ENCODE results near the gene FAM3B. TPM values are rescaled to one million over a fixed set of nuclear protein-coding genes. Genes with fewer than 3 reads are reported as not detected.
A peak's percentile ranks its signal among the peaks of the same experiment; 100 is the strongest.

The FAM3B gene, protein sequence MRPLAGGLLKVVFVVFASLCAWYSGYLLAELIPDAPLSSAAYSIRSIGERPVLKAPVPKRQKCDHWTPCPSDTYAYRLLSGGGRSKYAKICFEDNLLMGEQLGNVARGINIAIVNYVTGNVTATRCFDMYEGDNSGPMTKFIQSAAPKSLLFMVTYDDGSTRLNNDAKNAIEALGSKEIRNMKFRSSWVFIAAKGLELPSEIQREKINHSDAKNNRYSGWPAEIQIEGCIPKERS
- total RNA-seq = 1 to 10 TPM; 2.1 to 3.1 TPM
- 10 to 100 TPM in 1 of 2 donors, under 1 TPM in 1; 0.90 to 28.5 TPM for polyA plus RNA-seq
- long read RNA-seq, donor 1, partial matches to known transcripts = 0 of 1 reads
- long read RNA-seq, donor 1, other reads (novel, unspliced or antisense) = 0 of 1 reads
- long read RNA-seq, donor 2, partial matches to known transcripts = 0 of 1 reads
- long read RNA-seq, donor 2, other reads (novel, unspliced or antisense) = 1 of 1 reads

- H3K9me3 ChIP-seq (ENCODE audit: control insufficient read depth, low read length) = peaks cover 1% of the 10 kb centered on the region
- H3K27ac ChIP-seq (ENCODE audit: low read depth in 1 of 2, low read length in 2 of 2) = no peak within 1 kb of the TSS
- H3K4me1 ChIP-seq (ENCODE audit: control insufficient read depth in 1 of 2, insufficient read depth in 2 of 2, low read length in 2 of 2) = no peaks in the 10 kb centered on the region
- ATAC-seq (ENCODE audit: low FRiP score) (peak; percentile 17), DNase-seq (peak in 1 of 2 donors; percentile 71)
- peak within 1 kb of the TSS in 1 of 2 donors; percentile 2 for H3K4me3 ChIP-seq (ENCODE audit: low read length in 2 of 2)
- H3K27me3 ChIP-seq (ENCODE audit: control insufficient read depth in 1 of 2, insufficient read depth in 2 of 2, low read length in 1 of 2) = no peaks in the 10 kb centered on the region
- 2% methylated on average over 52 to 55 of the region's 55 CpGs for whole genome bisulfite sequencing, 2 donors
- H3K36me3 ChIP-seq (ENCODE audit: control insufficient read depth in 1 of 2, insufficient read depth in 2 of 2, low read length in 1 of 2) = no peaks in the 10 kb centered on the region
- intact Hi-C loops (cut with DNase I) = no loop called here
Measured at GRCh38 chr21:41316200-41317062, at the start of gene FAM3B. Gene FAM3B (plus strand): TSS chr21:41316801. CDS start chr21:41316880, 79 bp downstream.

DNA sequence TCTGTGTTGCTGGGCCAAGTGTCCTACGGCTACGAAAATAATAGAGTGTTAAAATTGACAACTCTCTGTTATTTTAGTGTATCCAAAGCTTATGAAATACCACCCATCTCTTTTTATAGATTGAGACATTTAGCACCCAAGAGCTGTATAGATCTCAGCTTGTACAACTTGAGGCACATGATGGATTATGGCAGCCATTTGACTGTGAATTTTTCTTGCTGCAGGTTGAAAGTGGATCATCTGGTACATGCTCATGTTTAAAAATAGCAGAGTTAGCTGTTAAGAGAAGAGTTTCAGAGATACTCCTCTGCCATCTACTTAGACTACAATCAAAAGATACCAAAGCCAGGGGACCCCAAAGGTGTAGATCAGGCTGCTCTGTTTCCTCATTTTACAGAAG lies 49.3 kb upstream of the FAM3B start:
- WGBS, 2 donors = 76% methylated on average over 2 of the region's 2 CpGs
- ATAC-seq (ENCODE audit: low FRiP score) (no peak), DNase-seq (no peak)
- intact Hi-C loops (cut with DNase I) = no loop called here
- Histone ChIP-seq H3K4me3 (ENCODE audit: low read length in 2 of 2) (no peak overlapping the region), H3K36me3 (ENCODE audit: control insufficient read depth in 1 of 2, insufficient read depth in 2 of 2, low read length in 1 of 2) (peaks cover 0 to 3% of the 10 kb centered on the region in 2 donors), H3K9me3 (ENCODE audit: control insufficient read depth, low read length) (no peaks in the 10 kb centered on the region), H3K27ac (ENCODE audit: low read depth in 1 of 2, low read length in 2 of 2) (no peak overlapping the region), H3K4me1 (ENCODE audit: control insufficient read depth in 1 of 2, insufficient read depth in 2 of 2, low read length in 2 of 2) (no peaks in the 10 kb centered on the region), H3K27me3 (ENCODE audit: control insufficient read depth in 1 of 2, insufficient read depth in 2 of 2, low read length in 1 of 2) (no peaks in the 10 kb centered on the region)

DNA sequence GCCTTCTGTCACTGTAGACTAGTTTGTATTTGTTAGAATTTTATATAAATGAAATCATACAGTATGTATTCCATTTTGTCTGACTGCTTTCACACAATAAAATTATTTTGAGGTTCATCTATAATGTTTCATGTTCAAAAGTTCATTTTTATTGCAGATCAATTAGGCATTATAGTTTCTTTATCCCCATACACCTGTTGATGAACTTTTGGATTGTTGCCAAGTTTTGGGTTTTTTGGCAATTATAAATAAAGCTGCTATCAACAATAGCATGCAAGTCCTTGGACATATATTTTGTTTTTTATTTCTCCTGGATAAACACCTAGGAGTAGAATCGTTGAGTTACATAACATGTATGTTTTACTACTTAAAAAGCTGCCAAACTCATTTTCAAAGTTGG lies 47.1 kb upstream of the FAM3B start:
- H3K36me3 ChIP-seq (ENCODE audit: control insufficient read depth in 1 of 2, insufficient read depth in 2 of 2, low read length in 1 of 2) = peaks cover 0 to 3% of the 10 kb centered on the region in 2 donors
- H3K4me1 ChIP-seq (ENCODE audit: control insufficient read depth in 1 of 2, insufficient read depth in 2 of 2, low read length in 2 of 2) = peaks cover 0 to 1% of the 10 kb centered on the region in 2 donors
- no peak overlapping the region for H3K27ac ChIP-seq (ENCODE audit: low read depth in 1 of 2, low read length in 2 of 2)
- H3K27me3 ChIP-seq (ENCODE audit: control insufficient read depth in 1 of 2, insufficient read depth in 2 of 2, low read length in 1 of 2) = no peaks in the 10 kb centered on the region
- no peak for ATAC-seq (ENCODE audit: low FRiP score)
- 0 to 8% methylated on average over 1 of the region's 1 CpG for WGBS, 2 donors
- no peak for DNase-seq
- no peak overlapping the region for H3K4me3 ChIP-seq (ENCODE audit: low read length in 2 of 2)
- no peaks in the 10 kb centered on the region for H3K9me3 ChIP-seq (ENCODE audit: control insufficient read depth, low read length)
- intact Hi-C loops (cut with DNase I) = no loop called here

- Histone ChIP-seq H3K36me3 (ENCODE audit: control insufficient read depth in 1 of 2, insufficient read depth in 2 of 2, low read length in 1 of 2) (peaks cover 0 to 4% of the 10 kb centered on the region in 2 donors), H3K27ac (ENCODE audit: low read depth in 1 of 2, low read length in 2 of 2) (no peak overlapping the region), H3K4me3 (ENCODE audit: low read length in 2 of 2) (no peak overlapping the region), H3K27me3 (ENCODE audit: control insufficient read depth in 1 of 2, insufficient read depth in 2 of 2, low read length in 1 of 2) (no peaks in the 10 kb centered on the region), H3K4me1 (ENCODE audit: control insufficient read depth in 1 of 2, insufficient read depth in 2 of 2, low read length in 2 of 2) (peaks cover 0 to 1% of the 10 kb centered on the region in 2 donors), H3K9me3 (ENCODE audit: control insufficient read depth, low read length) (no peaks in the 10 kb centered on the region)
- intact Hi-C loops (cut with DNase I) = no loop called here
- DNase-seq (no peak), ATAC-seq (ENCODE audit: low FRiP score) (no peak)
- 86 to 89% methylated on average over 12 of the region's 12 CpGs for WGBS, 2 donors
Measured at GRCh38 chr21:41277196-41277595, 39.4 kb upstream of the FAM3B start.

DNA sequence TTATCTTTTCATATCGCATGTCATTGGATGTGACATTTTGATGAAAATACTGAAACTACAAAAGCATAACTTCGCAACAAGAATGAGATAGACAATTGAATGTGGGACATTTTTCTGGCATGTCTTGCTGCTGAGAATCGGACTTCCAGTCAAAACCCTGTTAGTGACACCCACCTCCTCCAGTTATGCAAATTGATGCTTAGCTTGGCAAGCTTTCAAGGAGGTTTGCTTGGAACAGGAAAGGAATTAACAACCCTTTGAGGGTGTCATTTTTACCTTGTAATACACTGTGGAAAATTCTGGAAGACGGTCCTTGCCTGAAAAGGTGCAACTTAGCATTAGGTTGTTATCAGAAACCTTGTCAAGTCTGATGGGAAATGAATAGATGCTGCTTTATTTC lies 38.8 kb upstream of the FAM3B start:
- H3K9me3 ChIP-seq (ENCODE audit: control insufficient read depth, low read length) = no peaks in the 10 kb centered on the region
- intact Hi-C loops (cut with DNase I) = no loop called here
- ATAC-seq (ENCODE audit: low FRiP score) = no peak
- H3K4me1 ChIP-seq (ENCODE audit: control insufficient read depth in 1 of 2, insufficient read depth in 2 of 2, low read length in 2 of 2) = peaks cover 0 to 1% of the 10 kb centered on the region in 2 donors
- H3K27ac ChIP-seq (ENCODE audit: low read depth in 1 of 2, low read length in 2 of 2) = no peak overlapping the region
- no peak for DNase-seq
- no peak overlapping the region for H3K4me3 ChIP-seq (ENCODE audit: low read length in 2 of 2)
- WGBS, 2 donors = 61 to 63% methylated on average over 4 of the region's 4 CpGs
- no peaks in the 10 kb centered on the region for H3K27me3 ChIP-seq (ENCODE audit: control insufficient read depth in 1 of 2, insufficient read depth in 2 of 2, low read length in 1 of 2)
- peaks cover 0 to 4% of the 10 kb centered on the region in 2 donors for H3K36me3 ChIP-seq (ENCODE audit: control insufficient read depth in 1 of 2, insufficient read depth in 2 of 2, low read length in 1 of 2)

GRCh38 chr21:41280115-41280919 lies 36.3 kb upstream of the FAM3B start:
- Histone ChIP-seq H3K27me3 (ENCODE audit: control insufficient read depth in 1 of 2, insufficient read depth in 2 of 2, low read length in 1 of 2) (no peaks in the 10 kb centered on the region), H3K4me1 (ENCODE audit: control insufficient read depth in 1 of 2, insufficient read depth in 2 of 2, low read length in 2 of 2) (no peaks in the 10 kb centered on the region), H3K4me3 (ENCODE audit: low read length in 2 of 2) (no peak overlapping the region), H3K36me3 (ENCODE audit: control insufficient read depth in 1 of 2, insufficient read depth in 2 of 2, low read length in 1 of 2) (peaks cover 0 to 4% of the 10 kb centered on the region in 2 donors), H3K9me3 (ENCODE audit: control insufficient read depth, low read length) (no peaks in the 10 kb centered on the region), H3K27ac (ENCODE audit: low read depth in 1 of 2, low read length in 2 of 2) (no peak overlapping the region)
- 52 to 62% methylated on average over 18 of the region's 18 CpGs for WGBS, 2 donors
- peak; percentile 37 for ATAC-seq (ENCODE audit: low FRiP score)
- intact Hi-C loops (cut with DNase I) = loop anchor here in 1 of 2 donors (5.0 kb wide), 3 partner anchors 158 to 497 kb away; no protein-coding TSS in a partner anchor
- DNase-seq = no peak

DNA sequence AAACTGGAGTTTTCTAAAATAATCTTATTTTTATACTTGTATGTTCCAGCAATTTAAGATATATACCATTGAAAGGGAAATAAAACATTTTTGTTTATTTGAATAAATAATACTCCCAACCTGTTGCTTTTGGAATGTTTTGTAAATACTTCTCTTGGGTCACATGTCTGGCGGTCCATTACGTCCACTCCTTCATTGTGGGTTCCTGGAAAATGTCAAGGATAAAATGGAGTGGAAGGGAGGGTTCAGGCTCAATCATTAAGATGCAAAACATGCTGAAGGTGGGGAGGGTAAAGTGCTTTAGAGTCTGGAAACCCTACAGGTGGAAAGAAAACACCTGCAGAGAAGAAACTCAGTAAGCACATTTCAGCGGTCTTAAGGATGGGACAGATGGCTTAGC lies 34.2 kb upstream of the FAM3B start:
- no peak for ATAC-seq (ENCODE audit: low FRiP score)
- 44 to 60% methylated on average over 3 of the region's 3 CpGs for WGBS, 2 donors
- H3K36me3 ChIP-seq (ENCODE audit: control insufficient read depth in 1 of 2, insufficient read depth in 2 of 2, low read length in 1 of 2) = no peaks in the 10 kb centered on the region
- H3K27ac ChIP-seq (ENCODE audit: low read depth in 1 of 2, low read length in 2 of 2) = no peak overlapping the region
- H3K4me1 ChIP-seq (ENCODE audit: control insufficient read depth in 1 of 2, insufficient read depth in 2 of 2, low read length in 2 of 2) = no peaks in the 10 kb centered on the region
- no peak for DNase-seq
- H3K27me3 ChIP-seq (ENCODE audit: control insufficient read depth in 1 of 2, insufficient read depth in 2 of 2, low read length in 1 of 2) = no peaks in the 10 kb centered on the region
- H3K9me3 ChIP-seq (ENCODE audit: control insufficient read depth, low read length) = no peaks in the 10 kb centered on the region
- intact Hi-C loops (cut with DNase I) = loop anchor here in 1 of 2 donors (5.0 kb wide), 3 partner anchors 160 to 495 kb away; no protein-coding TSS in a partner anchor
- no peak overlapping the region for H3K4me3 ChIP-seq (ENCODE audit: low read length in 2 of 2)

- DNase-seq (no peak), ATAC-seq (ENCODE audit: low FRiP score) (peak; percentile 90)
- H3K4me3 ChIP-seq (ENCODE audit: low read length in 2 of 2) = no peak overlapping the region
- H3K9me3 ChIP-seq (ENCODE audit: control insufficient read depth, low read length) = no peaks in the 10 kb centered on the region
- no peaks in the 10 kb centered on the region for H3K27me3 ChIP-seq (ENCODE audit: control insufficient read depth in 1 of 2, insufficient read depth in 2 of 2, low read length in 1 of 2)
- H3K36me3 ChIP-seq (ENCODE audit: control insufficient read depth in 1 of 2, insufficient read depth in 2 of 2, low read length in 1 of 2) = no peaks in the 10 kb centered on the region
- intact Hi-C loops (cut with DNase I) = loop anchor here in 1 of 2 donors (5.0 kb wide), 3 partner anchors 161 to 494 kb away; no protein-coding TSS in a partner anchor
- H3K27ac ChIP-seq (ENCODE audit: low read depth in 1 of 2, low read length in 2 of 2) = no peak overlapping the region
- WGBS, 2 donors = 11 to 13% methylated on average over 8 of the region's 8 CpGs
- H3K4me1 ChIP-seq (ENCODE audit: control insufficient read depth in 1 of 2, insufficient read depth in 2 of 2, low read length in 2 of 2) = no peaks in the 10 kb centered on the region
Measured at GRCh38 chr21:41283211-41283818, 33.3 kb upstream of the FAM3B start.
